Ovary (tissue), 9 donors: ENCODE measurements around the gene AUTS2. TPM values are rescaled to one million over a fixed set of nuclear protein-coding genes. Genes with fewer than 3 reads are reported as not detected.

Source experiments
- DNase-seq, 5 donors: peaks; one replicate each; pipeline ENCODE4 v3.0.0-alpha.2; 2019 to 2020
- H3K27ac ChIP-seq, 2 donors: fragments of 200-600 bp; one replicate each; pipeline versions ENCODE4 v1.5.1 to v1.8.0; 2019 to 2022
- H3K27me3 ChIP-seq: fragments of 200-600 bp; one replicate; pipeline ENCODE4 v1.8.0; 2022
- H3K36me3 ChIP-seq: fragments of 200-600 bp; sonication (generic); one replicate; pipeline ENCODE4 v1.5.1; 2019
- H3K4me1 ChIP-seq: one replicate; pipeline ENCODE4 v1.8.1; 2013; ENCODE audit warnings: mild to moderate bottlenecking, moderate library complexity; ENCODE audit not compliant: insufficient read depth
- H3K4me3 ChIP-seq: fragments of 200-600 bp; sonication (generic); one replicate; pipeline ENCODE4 v1.5.1; 2017
- H3K9me3 ChIP-seq, 2 donors: fragments of 200-600 bp in 1 of 2; sonication (generic) in 1 of 2; one replicate each; pipeline versions ENCODE4 v1.5.1 to v1.8.1; 2013 to 2019; ENCODE audit warnings: mild to moderate bottlenecking in 1 of 2, moderate library complexity in 1 of 2
- EP300 ChIP-seq: sonication (generic); formaldehyde crosslinking; IDR thresholded peaks from one replicate; pipeline ENCODE4 v1.6.1; 2017; ENCODE audit warnings: antibody characterized with exemption
- POLR2A ChIP-seq: fragments of 450-650 bp; IDR thresholded peaks from one replicate; pipeline ENCODE4 v1.6.1; 2017; ENCODE audit warnings: antibody characterized with exemption, mild to moderate bottlenecking, moderate library complexity
- WGBS, 3 donors: extraction: QIAGEN DNeasy Blood & Tissue Kit in 1 of 3; methylation state at CpG; one replicate each; pipeline versions ENCODE4 v1.1.5 to v1.1.7; 2013 to 2017; 5-methylcytosine and 5-hydroxymethylcytosine counted together
- intact Hi-C, 4 donors: fragments of 100-400 bp; cut with DNase I; formaldehyde crosslinking; loops; one replicate each; pipeline versions ENCODE4 v1.11.0 to v1.15.1; 2022 to 2023
- polyA plus RNA-seq, 2 donors: library from polyadenylated mRNA; stranded (reverse); fragments of 200-250 nt in 1 of 2; fragments of 350-450 nt in 1 of 2; fragmentation: Illumina TruSeq in 1 of 2; extraction: RNeasy Lipid Tissue Mini Kit (QIAGEN cat#74804) in 1 of 2; gene quantifications; one replicate each; pipeline ENCODE4 v1.2.3, GENCODE V29; 2013 to 2014
- total RNA-seq, 7 donors: library from RNA; depleted of rRNA in 2 of 7; stranded (reverse); fragments of >200 nt in 2 of 7; fragmentation: NEBNext Ultra II Directional in 3 of 7; extraction: Animal tissue kit (Norgen Biotek cat#: 25700) in 3 of 7; gene quantifications; one replicate each; pipeline versions ENCODE4 v1.1.0 to v1.2.4, GENCODE V29; 2016 to 2023
- TF ChIP-seq, protein P1 (sequence below), 3 donors: fragments of 450-650 bp in 2 of 3; fragments of 200-600 bp in 1 of 3; IDR thresholded peaks; one replicate each; pipeline versions ENCODE4 v1.5.1 to v1.8.0; 2016 to 2022; ENCODE audit warnings: antibody characterized with exemption in 3 of 3, mild to moderate bottlenecking in 1 of 3
- donor health status: DM: no; HTN: no; CAD: no; lungs with moderate emphysema.
- donor health status: DM: no; HTN: no; CAD: no.
- donor health status: Bipolar disorder and iron deficiency.
- donor health status: DM: yes; HTN: yes; CAD: no.
- donor health status: DM: no; HTN: no; CAD: no.
- donor health status: DM: yes; HTN: yes; CAD: no.

Gene AUTS2
- total and polyA plus RNA-seq, 9 donors = 18.3 to 60.9 (median 44.9) TPM

DNA sequence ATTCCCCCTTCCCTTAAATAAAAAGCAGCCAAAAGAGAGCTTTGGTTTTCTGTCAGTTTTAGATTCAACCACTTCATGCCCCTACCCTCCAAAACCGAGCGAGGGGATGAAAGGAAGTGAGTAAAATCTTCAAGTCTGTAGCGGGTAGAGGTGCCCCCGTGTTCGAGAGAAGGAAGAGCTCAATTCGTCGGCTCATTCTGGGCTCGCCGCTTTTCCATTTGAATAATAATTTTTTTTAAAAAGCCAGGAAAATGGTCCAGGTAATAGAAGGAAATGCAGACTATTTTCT lies 1097.5 kb downstream of the AUTS2 start:
- intact Hi-C loops = loop anchor here in 2 of 4 donors (10.0 kb wide), 2 partner anchors 651 to 1101 kb away; partner anchors contain the start of gene AUTS2 (in 1 of the 2)
- no peaks in the 10 kb centered on the region for H3K36me3 ChIP-seq

DNA sequence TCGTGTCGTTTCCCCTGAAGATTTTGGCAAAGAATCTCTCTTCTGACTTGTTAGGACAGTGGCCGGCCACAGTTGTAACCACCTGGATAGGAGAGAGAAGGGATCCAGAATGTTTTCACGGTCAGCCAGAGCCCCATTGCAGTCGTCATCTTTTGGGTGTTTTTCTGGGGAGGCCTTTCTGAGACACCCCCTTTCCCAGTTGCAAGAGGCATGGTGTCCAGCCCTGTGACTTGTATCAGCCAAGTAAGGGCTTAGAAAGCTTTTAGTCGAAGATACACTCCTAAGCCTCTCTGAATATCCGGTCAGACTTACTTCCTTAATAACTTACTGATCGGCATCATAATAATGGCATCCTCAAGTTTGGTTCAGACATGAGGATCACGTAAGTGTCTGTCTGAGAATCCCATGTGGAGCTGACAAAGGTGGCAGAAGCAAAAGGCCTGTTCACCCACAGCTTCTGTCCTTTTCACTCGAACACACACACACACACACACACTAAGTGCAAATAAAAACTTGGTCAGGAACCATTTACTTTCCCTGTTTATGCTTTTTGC lies 1098.0 kb downstream of the AUTS2 start:
- no peak for TF ChIP-seq POLR2A
- no peak for TF ChIP-seq EP300
- TF ChIP-seq, protein P1, sequence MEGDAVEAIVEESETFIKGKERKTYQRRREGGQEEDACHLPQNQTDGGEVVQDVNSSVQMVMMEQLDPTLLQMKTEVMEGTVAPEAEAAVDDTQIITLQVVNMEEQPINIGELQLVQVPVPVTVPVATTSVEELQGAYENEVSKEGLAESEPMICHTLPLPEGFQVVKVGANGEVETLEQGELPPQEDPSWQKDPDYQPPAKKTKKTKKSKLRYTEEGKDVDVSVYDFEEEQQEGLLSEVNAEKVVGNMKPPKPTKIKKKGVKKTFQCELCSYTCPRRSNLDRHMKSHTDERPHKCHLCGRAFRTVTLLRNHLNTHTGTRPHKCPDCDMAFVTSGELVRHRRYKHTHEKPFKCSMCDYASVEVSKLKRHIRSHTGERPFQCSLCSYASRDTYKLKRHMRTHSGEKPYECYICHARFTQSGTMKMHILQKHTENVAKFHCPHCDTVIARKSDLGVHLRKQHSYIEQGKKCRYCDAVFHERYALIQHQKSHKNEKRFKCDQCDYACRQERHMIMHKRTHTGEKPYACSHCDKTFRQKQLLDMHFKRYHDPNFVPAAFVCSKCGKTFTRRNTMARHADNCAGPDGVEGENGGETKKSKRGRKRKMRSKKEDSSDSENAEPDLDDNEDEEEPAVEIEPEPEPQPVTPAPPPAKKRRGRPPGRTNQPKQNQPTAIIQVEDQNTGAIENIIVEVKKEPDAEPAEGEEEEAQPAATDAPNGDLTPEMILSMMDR (IDR thresholded peaks at IDR 0.05) = no peak
- no peak for DNase-seq
- Histone ChIP-seq H3K4me1 (peaks cover 3% of the 10 kb centered on the region), H3K4me3 (peak overlapping the region; percentile 58), H3K27me3 (no peaks in the 10 kb centered on the region), H3K27ac (peak overlapping the region in 1 of 2 donors; percentile 88), H3K36me3 (no peaks in the 10 kb centered on the region), H3K9me3 (no peaks in the 10 kb centered on the region)
- 21 to 39% (median 21%) methylated on average over 10 of the region's 10 CpGs for whole genome bisulfite sequencing, 3 donors
- intact Hi-C loops = loop anchor here in 2 of 4 donors (10.0 kb wide), 2 partner anchors 651 to 1101 kb away; partner anchors contain the start of gene AUTS2 (in 1 of the 2)

More for the DNA sequence above, 1097.5 kb downstream of the AUTS2 start:
- WGBS, 3 donors = 0 to 4% (median 3%) methylated on average over 9 of the region's 9 CpGs
- Histone ChIP-seq H3K4me3 (peak overlapping the region; percentile 58), H3K27ac (peak overlapping the region in 1 of 2 donors; percentile 88), H3K4me1 (peaks cover 3% of the 10 kb centered on the region), H3K27me3 (no peaks in the 10 kb centered on the region), H3K9me3 (no peaks in the 10 kb centered on the region)
- DNase-seq = no peak
- TF ChIP-seq POLR2A = no peak
- TF ChIP-seq EP300 = no peak
- TF ChIP-seq, protein P1 (IDR thresholded peaks at IDR 0.05) = no peak

DNA sequence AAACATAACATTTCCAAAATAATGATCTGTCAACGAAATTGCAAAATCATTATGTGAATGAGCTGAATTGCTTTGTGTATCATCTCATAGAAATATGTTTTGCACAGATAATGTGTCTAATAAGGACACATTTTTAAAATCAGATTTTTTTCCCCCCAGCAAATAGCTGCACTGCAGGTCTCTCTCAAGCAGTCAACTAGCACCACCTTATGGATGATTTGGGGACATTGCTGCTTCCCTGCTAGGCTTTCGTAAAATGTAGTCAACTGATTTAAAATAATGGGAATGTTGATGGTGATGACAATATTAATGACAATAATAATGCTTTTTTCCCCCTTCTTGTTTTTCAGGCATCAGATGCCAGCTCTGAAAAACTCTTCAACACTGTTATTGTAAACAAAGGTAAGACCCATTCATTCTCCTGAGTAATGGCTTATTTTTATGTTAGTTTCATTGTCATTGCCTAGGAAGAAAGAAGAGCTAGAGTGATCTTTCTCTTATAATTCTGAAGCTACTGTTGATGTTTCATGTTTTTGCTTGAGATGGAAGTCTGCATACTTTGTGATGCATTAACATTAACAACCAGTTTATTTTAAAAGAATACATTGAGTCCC lies 1100.1 kb downstream of the AUTS2 start:
- intact Hi-C loops = loop anchor here in 2 of 4 donors (10.0 kb wide), 2 partner anchors 654 to 1104 kb away; partner anchors contain the start of gene AUTS2 (in 1 of the 2)
- TF ChIP-seq, protein P1 (IDR thresholded peaks at IDR 0.05) = peak; percentile 54 to 71 (median 68)
- TF ChIP-seq EP300 = no peak
- no peak for TF ChIP-seq POLR2A
- no peaks in the 10 kb centered on the region for H3K9me3 ChIP-seq
- H3K27me3 ChIP-seq = no peaks in the 10 kb centered on the region
- no peak overlapping the region for H3K4me3 ChIP-seq
- peak in 2 of 5 donors; percentile 17 to 45 for DNase-seq
- H3K4me1 ChIP-seq = peaks cover 3% of the 10 kb centered on the region
- no peaks in the 10 kb centered on the region for H3K36me3 ChIP-seq
- 14 to 21% (median 16%) methylated on average over 2 of the region's 2 CpGs for WGBS, 3 donors
- no peak overlapping the region for H3K27ac ChIP-seq

DNA sequence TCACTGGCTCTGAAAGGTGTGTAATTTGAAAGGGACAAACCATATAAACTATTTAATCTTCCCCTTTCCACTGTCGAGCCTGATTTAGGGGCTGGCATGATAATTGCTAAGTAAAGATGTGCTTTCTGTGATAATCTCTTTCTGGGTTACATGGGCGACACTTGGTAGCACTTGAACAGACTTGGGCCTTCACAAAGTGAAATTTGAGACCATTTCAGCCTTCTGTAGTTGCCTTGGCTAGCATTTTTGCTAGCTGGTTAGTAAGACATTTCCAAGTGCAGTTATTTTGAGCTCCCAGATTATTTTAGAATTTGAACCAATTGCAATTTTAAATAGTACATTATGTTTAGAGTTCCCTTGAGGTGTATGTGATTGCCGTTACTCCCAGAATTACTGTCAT lies 1101.0 kb downstream of the AUTS2 start:
- TF ChIP-seq, protein P1 (IDR thresholded peaks at IDR 0.05) = no peak
- TF ChIP-seq POLR2A = no peak
- Histone ChIP-seq H3K9me3 (no peaks in the 10 kb centered on the region), H3K4me3 (no peak overlapping the region), H3K27ac (no peak overlapping the region), H3K36me3 (no peaks in the 10 kb centered on the region), H3K27me3 (no peaks in the 10 kb centered on the region), H3K4me1 (peaks cover 3% of the 10 kb centered on the region)
- 90 to 95% (median 91%) methylated on average over 3 of the region's 3 CpGs for WGBS, 3 donors
- intact Hi-C loops = loop anchor here in 2 of 4 donors (10.0 kb wide), 2 partner anchors 654 to 1104 kb away; partner anchors contain the start of gene AUTS2 (in 1 of the 2)
- DNase-seq = no peak
